Left lobe of liver (tissue), 2 donors: ENCODE measurements around the gene ULBP1. TPM values are rescaled to one million over a fixed set of nuclear protein-coding genes. Genes with fewer than 3 reads are reported as not detected.
A peak's percentile ranks its signal among the peaks of the same experiment; 100 is the strongest.
"Not testable (repeated sequence)": the region's sequence is repeated elsewhere in the genome, so short reads cannot be mapped to it uniquely, and the experiment has no call there.

Experiments used
- ATAC-seq: fragments of 200-7000 bp; cut with Tn5 transposase; one replicate; pipeline ENCODE4 v1.9.1; 2020; ENCODE audit warnings: mild to moderate bottlenecking, moderate library complexity
- DNase-seq: peaks from one replicate; pipeline ENCODE4 v3.0.0-alpha.2; 2020; ENCODE audit warnings: low spot score
- total RNA-seq: library from RNA; stranded (reverse); gene quantifications from one replicate; pipeline ENCODE4 v1.2.1, GENCODE V29; 2021
- donor health status: DM: no; HTN: no; CAD: no; lungs with moderate emphysema.
- donor health status: DM: no; HTN: yes; CAD: no.

The ULBP1 gene
- total RNA-seq, 1 donor from 2014 or later = 0.08 TPM

DNA sequence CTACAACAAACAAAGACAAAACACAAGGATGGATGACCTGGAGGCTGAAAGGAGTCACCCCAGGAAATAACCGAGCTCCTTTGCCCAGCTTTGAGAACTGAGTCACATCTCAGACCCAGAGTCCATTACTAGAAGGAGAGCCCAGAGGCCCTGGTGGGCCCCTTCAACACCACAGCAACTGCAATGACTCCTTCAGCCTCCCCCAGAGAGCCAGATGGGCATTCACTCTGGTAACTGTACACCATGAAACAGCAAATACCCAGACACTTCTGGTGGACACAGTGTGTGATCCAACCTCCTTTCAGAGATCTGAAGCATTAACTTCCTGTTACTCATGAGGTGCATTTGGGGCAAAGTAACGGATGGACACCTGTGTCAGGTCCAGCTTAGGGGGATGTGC is 39.0 kb downstream of the ULBP1 start:
- DNase-seq (no peak), ATAC-seq (no peak)

- ATAC-seq = not testable (repeated sequence)
- peak; percentile 40 for DNase-seq
Measured at GRCh38 chr6:150003599-150003998, 39.9 kb downstream of the ULBP1 start.

GRCh38 chr6:150004101-150004782 is 40.5 kb downstream of the ULBP1 start:
- ATAC-seq (no peak), DNase-seq (peak; percentile 35)

DNA sequence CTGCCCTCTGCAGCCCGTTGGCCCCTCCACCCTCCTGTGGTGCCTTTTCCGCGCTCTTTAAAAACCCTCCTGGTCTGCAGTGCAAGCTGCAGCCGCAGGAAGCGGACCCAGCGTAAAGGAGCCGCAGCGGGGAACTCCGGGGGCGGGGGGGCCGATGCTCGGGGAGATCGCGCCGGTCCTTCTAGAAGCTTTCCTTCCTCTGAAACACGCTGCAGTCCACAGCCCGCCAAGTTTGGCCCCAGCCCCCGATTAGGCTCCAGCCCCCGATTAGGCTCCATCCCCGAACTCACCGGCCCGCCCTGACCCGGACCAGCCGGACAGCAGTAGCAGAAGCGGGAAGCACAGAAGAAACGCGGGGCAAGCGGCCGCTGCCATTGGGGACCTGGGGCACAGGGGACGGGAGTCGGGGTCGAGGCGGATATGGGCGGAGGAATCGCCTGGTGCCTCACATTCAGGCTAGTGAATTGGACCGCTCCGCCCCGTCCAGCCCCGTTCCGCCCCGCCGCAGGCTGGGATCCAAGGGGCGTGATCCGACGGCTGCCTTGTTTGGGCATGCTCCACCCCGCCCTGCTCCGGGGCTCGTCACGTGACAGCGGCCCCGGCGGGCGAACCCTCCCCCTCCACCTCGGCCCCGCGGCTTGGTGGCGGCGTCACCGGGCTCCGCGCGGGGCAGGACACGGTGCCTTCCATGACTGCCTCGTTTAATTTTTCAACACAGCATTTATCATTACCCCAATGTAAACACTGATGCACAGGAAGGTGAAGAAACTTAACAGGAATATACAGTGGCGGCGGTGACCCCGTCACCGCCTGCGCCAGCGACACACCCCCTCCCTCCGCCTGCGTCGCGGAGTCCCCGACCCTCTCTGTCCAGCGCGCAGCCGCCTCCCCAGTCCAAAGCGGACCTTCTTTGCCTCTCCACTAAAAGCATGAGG is 41.3 kb downstream of the ULBP1 start:
- ATAC-seq = peak; percentile 96
- DNase-seq = peak; percentile 97

DNA sequence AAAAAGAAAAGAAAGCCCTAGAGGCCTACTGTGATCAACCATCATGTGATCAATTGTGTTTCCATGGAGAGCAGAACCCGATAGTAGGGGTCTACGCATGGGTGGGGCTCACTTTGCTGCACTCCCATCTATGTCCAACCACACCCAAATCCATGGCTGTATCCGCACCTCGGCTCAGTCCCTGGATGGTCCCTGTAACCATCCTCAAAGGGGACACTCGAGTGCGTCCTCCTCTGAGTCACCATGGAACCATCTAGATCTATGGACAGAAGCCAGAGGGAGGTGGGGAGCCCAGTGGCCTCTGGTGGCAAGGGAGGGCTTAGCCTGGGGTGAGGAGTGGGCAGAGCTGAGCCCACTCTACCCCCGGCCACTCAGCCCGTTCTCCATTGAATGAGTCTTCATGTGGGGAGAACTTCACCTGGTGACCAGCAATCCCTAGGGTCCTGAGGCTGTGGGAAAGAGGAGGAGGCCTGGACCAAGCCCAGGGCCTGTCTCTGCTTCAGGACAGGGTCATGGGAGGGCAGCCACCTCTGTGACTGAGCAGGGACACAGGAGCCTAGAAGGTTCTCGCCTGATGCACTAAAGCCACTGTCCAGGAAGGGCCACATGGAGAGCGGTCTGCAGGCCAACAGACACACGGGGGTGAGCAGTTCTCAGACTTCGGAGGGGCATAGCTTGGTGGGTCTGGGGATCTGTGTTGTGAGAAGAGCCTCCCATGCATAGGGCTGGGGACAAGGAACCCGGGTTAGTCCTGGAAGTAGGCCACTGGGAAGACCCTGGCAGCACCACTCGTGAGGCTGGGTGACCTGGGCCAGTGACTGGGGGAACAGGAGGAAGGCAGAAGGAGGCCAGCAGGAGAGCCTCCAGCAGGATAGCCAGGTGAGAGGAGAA is 42.3 kb downstream of the ULBP1 start:
- DNase-seq (peak; percentile 44), ATAC-seq (no peak)

DNA sequence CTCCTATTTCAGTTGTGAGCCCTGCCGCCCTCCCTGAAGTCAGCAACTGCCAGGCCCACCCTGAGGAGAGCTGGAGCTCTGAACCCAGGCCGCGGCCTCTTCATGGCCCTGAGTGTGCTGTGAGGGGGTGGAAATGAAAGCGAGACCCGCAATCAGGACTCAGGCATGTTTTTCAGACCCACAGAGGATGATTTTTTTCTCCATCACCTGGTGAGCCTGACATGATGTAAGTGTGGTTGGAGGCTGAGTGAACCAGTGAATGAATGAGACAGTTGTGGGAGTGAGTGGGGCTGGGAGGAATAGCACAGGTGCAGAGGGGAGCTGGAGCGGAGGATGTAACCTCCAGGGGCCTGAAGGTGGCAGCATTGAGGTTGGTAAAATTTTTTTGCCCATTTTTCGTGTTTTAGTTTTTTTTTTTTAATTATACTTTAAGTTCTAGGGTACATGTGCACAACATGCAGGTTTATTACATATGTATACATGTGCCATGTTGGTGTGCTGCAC is 43.3 kb downstream of the ULBP1 start:
- ATAC-seq (peak; percentile 20), DNase-seq (no peak)

- ATAC-seq = no peak
- DNase-seq = no peak
Measured at GRCh38 chr6:150008588-150008987, 44.8 kb downstream of the ULBP1 start.

DNA sequence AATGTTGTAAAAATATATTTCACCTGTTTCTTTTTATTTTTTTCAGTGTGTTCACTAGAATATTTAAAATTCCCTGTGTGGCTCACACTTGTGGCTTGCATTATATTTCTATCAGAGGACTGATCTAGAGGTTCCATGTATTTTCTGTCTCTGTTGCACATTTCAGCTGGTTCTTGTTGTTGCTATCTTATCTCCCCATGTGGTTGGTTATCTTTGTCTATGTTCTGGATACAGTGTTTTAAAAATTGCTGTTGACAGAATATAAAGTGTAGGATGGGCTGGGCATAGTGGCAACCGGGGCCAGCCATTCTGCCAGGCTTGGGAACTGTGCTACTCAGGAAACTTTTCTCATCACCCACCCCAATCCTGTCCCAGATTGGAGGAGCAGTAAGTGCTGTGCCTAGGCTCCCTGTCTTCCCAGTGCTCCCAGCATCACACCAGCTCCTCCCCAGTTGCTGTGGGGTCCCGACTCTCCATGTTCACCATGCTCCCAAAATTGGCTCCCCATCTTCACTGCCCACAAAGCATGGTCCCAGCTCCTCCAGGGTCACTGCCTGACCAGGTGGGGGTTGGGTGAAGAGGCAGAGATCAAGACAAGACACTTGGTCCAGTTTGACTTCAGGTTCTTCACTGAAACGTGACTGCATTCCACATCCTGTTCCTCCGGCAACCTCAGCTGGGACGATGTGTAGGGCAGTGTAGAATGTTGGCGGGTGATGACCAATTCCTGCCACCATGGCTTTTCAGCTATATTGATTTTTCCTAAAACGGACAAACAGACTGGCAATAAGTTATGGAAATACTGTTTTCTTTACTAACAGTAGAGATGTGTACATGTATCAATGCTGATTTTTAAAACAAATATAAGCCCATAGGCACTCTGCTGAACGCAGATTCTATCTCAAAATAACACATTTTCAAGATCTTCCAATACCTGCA is 49.4 kb downstream of the ULBP1 start:
- not testable (repeated sequence) for ATAC-seq
- peak; percentile 28 for DNase-seq

DNA sequence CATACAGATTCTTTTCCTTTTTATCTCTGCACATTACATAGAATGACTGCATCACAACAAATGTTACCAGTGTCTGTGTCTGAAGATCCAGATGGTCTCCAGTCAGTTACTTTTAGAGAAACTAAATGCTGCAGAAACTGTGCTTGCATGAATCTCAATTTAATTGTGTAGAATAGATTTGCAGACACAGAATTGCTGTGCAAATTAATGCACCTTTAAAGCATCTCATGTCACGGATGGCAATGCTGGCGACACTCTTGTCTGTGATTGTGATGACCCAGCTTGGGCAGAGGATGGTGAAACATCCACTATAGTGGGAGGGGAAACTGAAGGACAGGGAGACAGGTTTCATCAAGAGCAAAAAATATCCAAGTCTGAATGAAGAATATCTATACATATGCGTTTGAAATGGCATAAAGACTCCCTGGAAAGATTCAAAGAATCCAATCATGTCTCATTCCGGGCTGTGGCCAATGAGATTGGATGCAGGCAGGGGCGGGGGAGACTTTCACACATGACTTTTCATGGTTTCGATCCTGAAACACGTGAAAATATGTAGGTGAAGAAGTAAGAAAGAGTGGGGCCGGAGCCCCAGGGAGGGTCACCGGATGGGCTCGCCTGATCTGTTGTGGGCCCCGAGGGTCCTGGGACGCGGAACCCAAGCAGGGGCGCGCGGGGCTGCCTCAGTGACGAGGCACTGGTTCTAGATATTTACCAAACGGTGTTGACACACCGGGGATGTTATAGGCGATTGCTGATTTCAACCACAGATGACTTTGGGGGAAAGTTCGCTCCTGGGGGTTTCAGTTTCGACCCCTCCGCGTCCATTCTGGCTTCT is 50.3 kb downstream of the ULBP1 start:
- ATAC-seq = not testable (repeated sequence)
- DNase-seq = peak; percentile 7

GRCh38 chr6:150014623-150015280 is 51.0 kb downstream of the ULBP1 start:
- peak; percentile 35 for DNase-seq
- ATAC-seq = not testable (repeated sequence)

- ATAC-seq = not testable (repeated sequence)
- DNase-seq = peak; percentile 40
Measured at GRCh38 chr6:150015281-150016001, 51.7 kb downstream of the ULBP1 start.

- ATAC-seq (peak; percentile 98), DNase-seq (peak; percentile 71)
Measured at GRCh38 chr6:150016324-150017185, 52.8 kb downstream of the ULBP1 start.

- not testable (repeated sequence) for DNase-seq, ATAC-seq
Measured at GRCh38 chr6:150017186-150017521, 53.4 kb downstream of the ULBP1 start.

GRCh38 chr6:150018846-150019580 is 55.3 kb downstream of the ULBP1 start:
- no peak for DNase-seq
- ATAC-seq = no peak

DNA sequence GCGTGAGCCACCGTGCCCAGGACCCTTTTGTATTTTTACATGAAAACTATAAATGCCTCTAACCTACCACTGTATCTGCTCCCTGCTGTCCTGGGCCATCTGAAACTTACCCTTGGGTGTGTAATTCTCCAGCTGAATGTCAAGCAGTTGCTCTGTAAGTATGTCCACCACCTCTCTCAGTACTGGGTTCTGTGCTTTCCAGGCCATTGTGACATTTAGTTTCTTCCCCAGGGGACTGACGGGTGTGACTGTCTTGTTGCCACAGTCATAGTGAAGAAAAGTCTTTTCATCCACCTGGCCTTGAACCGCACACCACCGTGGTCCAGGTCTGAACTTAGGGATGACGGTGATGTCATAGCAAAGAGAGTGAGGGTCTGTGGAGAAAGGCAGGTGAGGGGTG is 58.1 kb downstream of the ULBP1 start:
- ATAC-seq, DNase-seq: not testable (repeated sequence)
